ENCODE results near the gene TOR1AIP1. TPM values are rescaled to one million over a fixed set of nuclear protein-coding genes. Genes with fewer than 3 reads are reported as not detected.

The TOR1AIP1 gene
- total and polyA plus RNA-seq, 10 donors, result 16.2 to 71.3 (median 55.3) TPM

GRCh38 chr1:179870870-179871269, 11.2 kb upstream of the TOR1AIP1 start:
- Histone ChIP-seq H3K36me3 (peaks cover 0 to 80% (median 18%) of the 10 kb centered on the region in 6 donors), H3K27me3 (replicated peaks in 1 of 7) (no peaks in the 10 kb centered on the region), H3K4me3 (no peak overlapping the region), H3K27ac (no peak overlapping the region), H3K4me1 (peaks cover 3 to 69% (median 43%) of the 10 kb centered on the region in 6 donors), H3K9me3 (no peaks in the 10 kb centered on the region)
- TF ChIP-seq POLR2AphosphoS5 (IDR thresholded peaks at IDR 0.05), result no peak
- no peak for TF ChIP-seq POLR2A (IDR thresholded peaks at IDR 0.05)
- TF ChIP-seq, protein P1, sequence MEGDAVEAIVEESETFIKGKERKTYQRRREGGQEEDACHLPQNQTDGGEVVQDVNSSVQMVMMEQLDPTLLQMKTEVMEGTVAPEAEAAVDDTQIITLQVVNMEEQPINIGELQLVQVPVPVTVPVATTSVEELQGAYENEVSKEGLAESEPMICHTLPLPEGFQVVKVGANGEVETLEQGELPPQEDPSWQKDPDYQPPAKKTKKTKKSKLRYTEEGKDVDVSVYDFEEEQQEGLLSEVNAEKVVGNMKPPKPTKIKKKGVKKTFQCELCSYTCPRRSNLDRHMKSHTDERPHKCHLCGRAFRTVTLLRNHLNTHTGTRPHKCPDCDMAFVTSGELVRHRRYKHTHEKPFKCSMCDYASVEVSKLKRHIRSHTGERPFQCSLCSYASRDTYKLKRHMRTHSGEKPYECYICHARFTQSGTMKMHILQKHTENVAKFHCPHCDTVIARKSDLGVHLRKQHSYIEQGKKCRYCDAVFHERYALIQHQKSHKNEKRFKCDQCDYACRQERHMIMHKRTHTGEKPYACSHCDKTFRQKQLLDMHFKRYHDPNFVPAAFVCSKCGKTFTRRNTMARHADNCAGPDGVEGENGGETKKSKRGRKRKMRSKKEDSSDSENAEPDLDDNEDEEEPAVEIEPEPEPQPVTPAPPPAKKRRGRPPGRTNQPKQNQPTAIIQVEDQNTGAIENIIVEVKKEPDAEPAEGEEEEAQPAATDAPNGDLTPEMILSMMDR (IDR thresholded peaks at IDR 0.05 in 8 of 11, conservative IDR thresholded peaks at IDR 0.05 in 3 of 11), result no peak
- WGBS, 5 donors, result 91 to 98% (median 93%) methylated on average over 1 of the region's 1 CpG
- DNase-seq, result no peak
- intact Hi-C loops (cut with DNase I; ENCODE audit: low total_unique reads), result loop anchor here (5.0 kb wide), 1 partner anchor 301 kb away; no protein-coding TSS in a partner anchor

DNA sequence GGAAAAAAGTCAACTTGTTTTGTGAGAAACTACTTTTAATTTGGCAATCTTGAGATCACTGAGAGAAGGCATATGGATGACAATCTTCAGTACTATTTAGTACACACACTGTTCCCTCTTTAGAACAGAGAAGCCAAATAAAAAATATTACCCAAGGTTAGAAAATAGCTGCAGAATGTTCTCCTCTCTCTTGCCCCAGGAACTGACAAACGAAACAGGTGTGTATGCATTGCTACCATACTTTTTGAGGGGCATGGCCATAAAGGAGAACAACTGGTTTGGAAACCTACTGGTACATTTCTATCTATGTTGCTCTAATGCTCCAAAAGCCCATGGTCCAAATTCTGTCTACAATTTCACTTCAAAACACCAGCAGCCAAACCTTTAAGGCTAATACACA, 10.1 kb upstream of the TOR1AIP1 start:
- H3K4me3 ChIP-seq, result no peak overlapping the region
- TF ChIP-seq POLR2A (IDR thresholded peaks at IDR 0.05) (no peak), POLR2AphosphoS5 (IDR thresholded peaks at IDR 0.05) (no peak)
- TF ChIP-seq, protein P1 (IDR thresholded peaks at IDR 0.05 in 8 of 11, conservative IDR thresholded peaks at IDR 0.05 in 3 of 11), result no peak
- H3K9me3 ChIP-seq, result no peaks in the 10 kb centered on the region
- intact Hi-C loops (cut with DNase I; ENCODE audit: low total_unique reads), result loop anchor here (5.0 kb wide), 1 partner anchor 300 kb away; no protein-coding TSS in a partner anchor
- H3K27me3 ChIP-seq (replicated peaks in 1 of 7), result no peaks in the 10 kb centered on the region
- WGBS, 5 donors, result 62 to 88% (median 70%) methylated on average over 1 of the region's 1 CpG
- H3K36me3 ChIP-seq, result peaks cover 0 to 69% (median 11%) of the 10 kb centered on the region in 6 donors
- no peak for DNase-seq
- peaks cover 14 to 80% (median 53%) of the 10 kb centered on the region in 6 donors for H3K4me1 ChIP-seq
- no peak overlapping the region for H3K27ac ChIP-seq

DNA sequence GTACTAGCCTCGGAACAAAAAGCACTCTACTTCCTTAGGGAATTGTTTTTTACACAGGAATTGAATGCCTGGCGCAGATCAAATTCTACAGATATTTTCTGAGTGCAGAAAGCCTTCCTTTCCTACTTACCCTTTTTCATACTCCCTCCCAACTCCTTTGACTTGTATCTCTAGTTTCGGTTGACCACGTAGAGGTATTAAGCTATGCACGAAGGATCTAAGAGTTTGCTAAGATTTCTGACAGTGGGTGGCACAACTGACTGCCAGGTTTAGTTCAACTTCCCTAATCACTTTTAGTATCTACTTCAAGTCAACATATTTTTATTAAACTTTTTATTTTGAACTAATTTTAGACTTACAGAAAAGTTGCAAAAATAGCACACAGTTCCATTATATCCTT, 9.5 kb upstream of the TOR1AIP1 start:
- 62 to 75% (median 68%) methylated on average over 5 of the region's 5 CpGs for WGBS, 5 donors
- Histone ChIP-seq H3K9me3 (no peaks in the 10 kb centered on the region), H3K4me1 (peaks cover 14 to 83% (median 55%) of the 10 kb centered on the region in 6 donors), H3K36me3 (peaks cover 0 to 63% (median 11%) of the 10 kb centered on the region in 6 donors), H3K4me3 (no peak overlapping the region), H3K27ac (peak overlapping the region in 1 of 8 donors; percentile 15), H3K27me3 (replicated peaks in 1 of 7) (no peaks in the 10 kb centered on the region)
- DNase-seq, result no peak
- TF ChIP-seq POLR2A (IDR thresholded peaks at IDR 0.05) (no peak), POLR2AphosphoS5 (IDR thresholded peaks at IDR 0.05) (no peak)
- TF ChIP-seq, protein P1 (IDR thresholded peaks at IDR 0.05 in 8 of 11, conservative IDR thresholded peaks at IDR 0.05 in 3 of 11), result no peak
- intact Hi-C loops (cut with DNase I; ENCODE audit: low total_unique reads), result loop anchor here (5.0 kb wide), 1 partner anchor 300 kb away; no protein-coding TSS in a partner anchor

DNA sequence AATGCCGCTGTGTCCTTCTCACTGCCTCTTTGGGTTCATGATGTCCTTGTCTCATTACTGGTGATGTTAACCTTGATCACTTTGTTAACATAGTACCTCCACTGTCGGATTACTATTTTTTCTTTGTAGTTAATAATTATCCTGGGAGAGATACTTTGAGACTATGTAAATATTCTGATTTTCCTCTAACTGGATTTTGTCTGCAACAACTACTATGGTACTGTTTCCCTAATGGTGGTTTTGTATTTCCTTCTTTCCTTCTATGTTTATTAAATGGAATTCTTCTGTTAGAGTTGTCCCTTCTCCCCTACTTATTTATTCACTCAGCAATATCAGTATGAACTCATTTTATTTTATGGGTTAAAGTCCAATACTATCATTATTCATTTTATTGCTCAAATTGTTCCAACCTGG, 8.6 kb upstream of the TOR1AIP1 start:
- Histone ChIP-seq H3K27me3 (replicated peaks in 1 of 7) (no peaks in the 10 kb centered on the region), H3K36me3 (peaks cover 0 to 54% (median 11%) of the 10 kb centered on the region in 6 donors), H3K4me3 (no peak overlapping the region), H3K27ac (no peak overlapping the region), H3K4me1 (peaks cover 18 to 82% (median 57%) of the 10 kb centered on the region in 6 donors), H3K9me3 (no peaks in the 10 kb centered on the region)
- TF ChIP-seq, protein P1 (IDR thresholded peaks at IDR 0.05 in 8 of 11, conservative IDR thresholded peaks at IDR 0.05 in 3 of 11), result no peak
- no peak for TF ChIP-seq POLR2AphosphoS5 (IDR thresholded peaks at IDR 0.05)
- no peak for TF ChIP-seq POLR2A (IDR thresholded peaks at IDR 0.05)
- 83 to 94% (median 92%) methylated on average over 2 of the region's 2 CpGs for WGBS, 5 donors
- DNase-seq, result no peak
- intact Hi-C loops (cut with DNase I; ENCODE audit: low total_unique reads), result loop anchor here (5.0 kb wide), 1 partner anchor 299 kb away; no protein-coding TSS in a partner anchor
